Activated CD4-positive, alpha-beta T cell treated with anti-CD3 and anti-CD28 coated beads for 36 hours (primary cell): ENCODE results near the gene MOCS3. TPM values are rescaled to one million over a fixed set of nuclear protein-coding genes. Genes with fewer than 3 reads are reported as not detected.

Experiments used
- ATAC-seq: fragments of 200-7000 bp; cut with Tn5 transposase; one replicate; pipeline ENCODE4 v1.10.0; 2021; ENCODE audit warnings: mild to moderate bottlenecking, moderate library complexity
- CTCF ChIA-PET: fragments of 350-600 bp; sonication (Branson Sonifier 250); formaldehyde crosslinking; loops from one replicate; lab custom pipeline; 2021; ENCODE audit warnings: antibody characterized with exemption; lab: Charles Lee
- POLR2A ChIA-PET: fragments of 350-600 bp; sonication (Branson Sonifier 250); formaldehyde crosslinking; loops from one replicate; lab custom pipeline; 2021; ENCODE audit warnings: antibody characterized with exemption, inconsistent platforms; lab: Charles Lee
- DNase-seq: peaks from one replicate; pipeline ENCODE4 v3.0.0-alpha.2; 2020
- H3K27ac Mint-ChIP-seq: one replicate; pipeline ENCODE4 v1.8.0; 2021; ENCODE audit warnings: mixed read lengths
- H3K27me3 Mint-ChIP-seq: one replicate; pipeline ENCODE4 v1.8.0; 2021; ENCODE audit warnings: mixed read lengths
- H3K36me3 Mint-ChIP-seq: one replicate; pipeline ENCODE4 v1.8.0; 2021; ENCODE audit warnings: low read depth, mixed read lengths
- H3K4me1 Mint-ChIP-seq: one replicate; pipeline ENCODE4 v1.8.0; 2021; ENCODE audit warnings: mixed read lengths
- H3K4me3 Mint-ChIP-seq: one replicate; pipeline ENCODE4 v1.8.0; 2021; ENCODE audit warnings: mild to moderate bottlenecking, moderate library complexity, mixed read lengths
- H3K9me3 Mint-ChIP-seq: one replicate; pipeline ENCODE4 v1.8.0; 2021; ENCODE audit warnings: low read depth, mixed read lengths
- intact Hi-C, 2 experiments: fragments of 100-400 bp; cut with DNase I in 1 of 2; cut with micrococcal nuclease in 1 of 2; formaldehyde crosslinking; loops; one replicate each; pipeline versions ENCODE4 v1.14.2 to v1.15.1; 2022 to 2024; cut with DNase I, micrococcal nuclease
- total RNA-seq, 2 experiments: library from RNA; stranded (reverse); gene quantifications; one replicate each; pipeline ENCODE4 v1.2.3, GENCODE V29; 2021

The MOCS3 gene
- total RNA-seq, 2 experiments from 2014 or later: 3.1 to 3.8 TPM

DNA sequence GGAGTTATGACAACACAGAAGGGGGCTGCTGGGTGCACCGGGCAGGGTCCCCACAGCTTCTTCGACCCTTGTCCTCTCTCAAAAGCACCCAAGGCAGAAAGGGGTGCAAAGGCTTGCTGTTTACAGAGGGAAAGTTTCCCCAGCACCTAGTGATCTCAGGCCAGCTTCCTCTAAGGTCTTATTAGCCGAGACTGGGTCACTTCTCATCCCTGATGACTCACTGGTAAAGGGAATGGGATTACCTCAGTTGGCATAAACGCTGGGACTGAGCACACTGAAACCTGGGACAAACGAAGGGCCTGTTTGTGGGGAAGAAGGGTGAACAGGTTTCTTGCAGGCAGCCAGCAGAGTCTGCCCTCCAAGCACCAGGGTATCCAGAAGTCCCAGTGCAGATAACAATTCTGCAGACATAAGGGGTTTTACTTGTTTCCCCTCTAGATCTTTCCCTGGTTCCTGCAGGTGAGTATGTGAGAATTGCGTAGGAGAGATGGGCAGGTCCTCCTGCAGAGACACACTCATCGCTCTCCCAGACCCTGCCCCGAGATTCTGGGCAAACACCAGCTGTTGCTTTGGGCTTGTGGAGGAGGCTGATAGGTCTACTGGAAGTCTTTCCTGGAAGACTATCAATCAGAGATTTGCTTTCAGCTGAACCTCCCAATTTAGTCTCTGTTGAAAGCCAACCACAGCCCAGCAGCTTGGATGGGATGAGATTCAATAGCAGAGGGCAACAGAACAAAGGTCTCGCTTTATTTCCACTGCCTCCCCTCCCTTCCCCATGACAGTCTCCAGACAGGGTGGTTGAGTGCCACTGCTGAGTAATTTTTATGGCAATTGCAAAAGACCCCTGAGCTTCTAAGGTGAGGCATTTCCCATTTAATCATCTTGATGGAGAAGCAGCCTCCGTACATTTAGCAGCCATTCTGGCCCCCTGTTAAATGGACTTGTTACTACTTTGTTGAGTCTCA, 38.6 kb downstream of the MOCS3 start:
- no peaks in the 10 kb centered on the region for H3K9me3 Mint-ChIP-seq
- peaks cover 19% of the 10 kb centered on the region for H3K27me3 Mint-ChIP-seq
- CTCF ChIA-PET: interaction anchor here (1.0 to 2.0 kb wide), 5 partner anchors 10 to 329 kb away, joined by 3 to 9 read pairs (median 6); no protein-coding TSS in a partner anchor
- no peak overlapping the region for H3K4me3 Mint-ChIP-seq
- POLR2A ChIA-PET: no interaction called here
- peaks cover 3% of the 10 kb centered on the region for H3K4me1 Mint-ChIP-seq
- intact Hi-C loops: no loop called here
- DNase-seq: no peak
- ATAC-seq: no peak
- no peaks in the 10 kb centered on the region for H3K36me3 Mint-ChIP-seq
- H3K27ac Mint-ChIP-seq: no peak overlapping the region

DNA sequence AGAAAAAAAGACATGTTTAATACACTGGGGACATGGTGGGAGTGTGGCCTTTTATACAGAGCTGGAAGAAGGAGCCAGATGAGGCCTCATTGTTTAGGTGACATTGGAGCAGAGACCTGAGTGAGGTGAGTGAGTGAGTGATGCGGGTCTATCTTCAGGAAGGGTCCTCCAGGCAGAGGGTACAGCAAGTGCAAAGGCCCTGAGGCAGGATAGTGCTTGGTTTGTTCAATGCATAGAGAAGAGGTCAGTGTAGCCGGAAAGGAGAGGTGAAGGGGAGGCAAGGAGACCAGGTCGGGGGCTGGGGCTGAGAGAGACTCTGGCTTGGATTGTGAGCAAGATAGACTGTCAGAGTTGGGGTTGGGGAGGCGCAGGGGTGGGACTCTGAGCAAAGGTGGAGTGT, 40.7 kb downstream of the MOCS3 start:
- H3K9me3 Mint-ChIP-seq: no peaks in the 10 kb centered on the region
- intact Hi-C loops: no loop called here
- peaks cover 3% of the 10 kb centered on the region for H3K4me1 Mint-ChIP-seq
- H3K36me3 Mint-ChIP-seq: no peaks in the 10 kb centered on the region
- H3K27ac Mint-ChIP-seq: no peak overlapping the region
- no peak for ATAC-seq
- no peak overlapping the region for H3K4me3 Mint-ChIP-seq
- ChIA-PET POLR2A (no interaction called here), CTCF (interaction anchor here (0.8 kb wide), 1 partner anchor 12 kb away, joined by 3 read pairs; no protein-coding TSS in a partner anchor)
- no peak for DNase-seq
- H3K27me3 Mint-ChIP-seq: peaks cover 22% of the 10 kb centered on the region

DNA sequence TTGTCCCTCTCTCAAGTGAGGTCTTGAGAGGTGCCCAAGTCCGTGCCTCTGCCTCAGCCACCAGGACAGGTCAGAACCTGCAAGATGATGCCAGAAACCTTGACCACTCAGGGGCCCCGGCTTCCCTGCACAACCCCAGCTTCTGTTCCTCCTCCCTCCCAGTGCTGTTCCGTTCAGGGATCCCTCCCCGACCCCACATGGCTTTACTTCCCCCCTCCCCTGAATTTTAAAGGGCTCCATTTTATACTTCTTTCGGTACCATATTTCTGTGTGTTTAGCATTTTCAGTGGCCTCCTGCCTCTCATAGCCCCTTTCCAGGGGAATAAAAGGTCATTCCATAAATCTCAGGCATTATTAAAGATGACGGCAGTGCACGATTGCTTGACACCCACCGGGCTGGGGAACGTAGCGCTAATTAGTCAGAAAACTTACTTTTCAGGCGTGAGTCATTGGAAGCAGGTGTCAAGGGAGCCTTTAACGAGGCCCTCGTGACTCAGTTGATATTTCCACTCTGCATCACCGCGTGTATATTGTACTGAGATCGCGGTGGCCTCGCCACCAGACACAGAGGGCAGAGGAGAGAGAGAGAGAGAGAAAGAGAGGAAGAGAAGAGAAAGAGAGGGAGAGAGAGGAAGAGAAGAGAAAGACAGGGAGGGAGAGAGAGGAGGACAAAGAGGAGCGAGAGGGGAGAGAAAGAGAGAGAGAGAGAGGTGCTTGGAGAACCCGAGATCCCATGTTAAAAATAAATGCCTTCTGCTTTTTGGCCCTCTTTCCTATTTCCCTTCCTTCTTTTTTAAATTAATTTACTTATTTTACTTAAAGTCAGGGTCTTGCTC, 43.0 kb downstream of the MOCS3 start:
- no peak overlapping the region for H3K4me3 Mint-ChIP-seq
- no peaks in the 10 kb centered on the region for H3K9me3 Mint-ChIP-seq
- H3K36me3 Mint-ChIP-seq: no peaks in the 10 kb centered on the region
- no peak overlapping the region for H3K27ac Mint-ChIP-seq
- H3K4me1 Mint-ChIP-seq: peaks cover 3% of the 10 kb centered on the region
- peaks cover 22% of the 10 kb centered on the region for H3K27me3 Mint-ChIP-seq
- DNase-seq (peak; percentile 25), ATAC-seq (peak; percentile 51)
- POLR2A ChIA-PET: no interaction called here
- CTCF ChIA-PET: interaction anchor here (0.8 to 2.2 kb wide), 3 partner anchors 9 to 14 kb away, joined by 3 to 7 read pairs (median 3); no protein-coding TSS in a partner anchor
- intact Hi-C loops: no loop called here

DNA sequence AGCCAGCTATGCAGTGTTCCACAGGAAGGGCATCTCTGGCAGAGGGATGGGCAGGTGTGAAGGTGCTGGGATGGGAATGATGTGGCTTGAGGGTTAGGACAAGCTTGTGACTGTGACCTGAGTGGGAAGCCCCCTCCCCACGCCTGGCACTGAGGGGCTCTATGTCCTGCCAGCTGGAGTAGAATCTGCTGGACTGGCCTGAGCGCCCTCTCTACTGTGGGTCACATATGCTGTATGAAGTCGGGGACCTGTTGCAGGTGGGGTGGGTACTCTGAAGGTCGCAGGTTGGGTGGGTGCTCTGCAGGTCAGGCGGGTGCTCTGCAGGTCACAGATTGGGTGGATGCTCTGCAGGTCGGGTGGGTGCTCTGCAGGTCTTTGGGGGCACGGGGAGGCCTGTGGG, 44.0 kb downstream of the MOCS3 start:
- ChIA-PET CTCF (interaction anchor here (2.2 kb wide), 1 partner anchor 10 kb away, joined by 7 read pairs; no protein-coding TSS in a partner anchor), POLR2A (no interaction called here)
- intact Hi-C loops: no loop called here
- peaks cover 3% of the 10 kb centered on the region for H3K4me1 Mint-ChIP-seq
- H3K27ac Mint-ChIP-seq: no peak overlapping the region
- DNase-seq: no peak
- no peak overlapping the region for H3K4me3 Mint-ChIP-seq
- H3K27me3 Mint-ChIP-seq: peaks cover 22% of the 10 kb centered on the region
- H3K9me3 Mint-ChIP-seq: no peaks in the 10 kb centered on the region
- no peaks in the 10 kb centered on the region for H3K36me3 Mint-ChIP-seq
- ATAC-seq: no peak

DNA sequence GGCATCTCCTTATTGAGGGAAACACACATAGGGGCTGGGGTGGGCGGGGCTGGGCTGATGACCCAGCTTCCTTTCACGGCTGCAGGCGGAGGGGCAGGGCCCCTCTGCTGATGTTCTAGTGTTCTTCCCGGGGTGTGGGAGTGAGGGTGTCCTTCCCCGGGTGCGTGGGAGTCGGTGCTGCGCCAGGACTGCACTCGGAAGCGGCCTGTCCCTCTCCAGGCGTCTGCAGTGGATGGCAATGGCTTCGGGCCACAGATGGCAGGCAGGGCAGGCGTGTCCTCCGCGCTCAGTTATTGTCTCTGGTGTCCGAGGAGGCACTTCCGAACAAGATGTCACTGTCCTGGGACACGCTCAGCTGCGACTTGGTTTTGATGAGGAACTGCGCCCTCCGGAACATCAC, 45.1 kb downstream of the MOCS3 start:
- H3K27ac Mint-ChIP-seq: no peak overlapping the region
- peaks cover 19% of the 10 kb centered on the region for H3K27me3 Mint-ChIP-seq
- no peaks in the 10 kb centered on the region for H3K36me3 Mint-ChIP-seq
- H3K4me3 Mint-ChIP-seq: no peak overlapping the region
- POLR2A ChIA-PET: no interaction called here
- intact Hi-C loops: no loop called here
- no peaks in the 10 kb centered on the region for H3K9me3 Mint-ChIP-seq
- DNase-seq (no peak), ATAC-seq (no peak)
- CTCF ChIA-PET: interaction anchor here (2.2 kb wide), 1 partner anchor 11 kb away, joined by 7 read pairs; no protein-coding TSS in a partner anchor
- H3K4me1 Mint-ChIP-seq: peaks cover 3% of the 10 kb centered on the region

DNA sequence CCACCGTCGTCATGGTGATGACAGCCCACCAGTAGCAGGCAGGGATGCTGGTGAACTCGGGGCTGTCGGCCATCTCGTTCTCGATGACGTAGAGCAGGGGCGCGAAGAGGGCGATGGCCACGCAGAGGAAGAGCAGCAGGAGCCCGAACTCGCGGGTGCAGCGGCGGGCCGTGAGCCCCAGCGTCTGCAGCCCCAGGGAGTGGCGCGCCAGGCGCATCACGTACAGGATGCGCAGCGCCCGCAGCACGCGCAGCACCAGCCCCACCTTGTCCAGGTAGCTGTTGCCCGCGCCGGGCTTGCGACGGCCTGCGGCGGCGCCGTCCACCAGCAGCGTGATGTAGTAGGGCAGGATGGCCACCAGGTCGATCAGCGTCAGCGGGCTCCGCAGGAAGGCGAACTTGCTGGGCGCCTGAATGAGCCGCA, 45.7 kb downstream of the MOCS3 start:
- POLR2A ChIA-PET: no interaction called here
- no peak overlapping the region for H3K4me3 Mint-ChIP-seq

DNA sequence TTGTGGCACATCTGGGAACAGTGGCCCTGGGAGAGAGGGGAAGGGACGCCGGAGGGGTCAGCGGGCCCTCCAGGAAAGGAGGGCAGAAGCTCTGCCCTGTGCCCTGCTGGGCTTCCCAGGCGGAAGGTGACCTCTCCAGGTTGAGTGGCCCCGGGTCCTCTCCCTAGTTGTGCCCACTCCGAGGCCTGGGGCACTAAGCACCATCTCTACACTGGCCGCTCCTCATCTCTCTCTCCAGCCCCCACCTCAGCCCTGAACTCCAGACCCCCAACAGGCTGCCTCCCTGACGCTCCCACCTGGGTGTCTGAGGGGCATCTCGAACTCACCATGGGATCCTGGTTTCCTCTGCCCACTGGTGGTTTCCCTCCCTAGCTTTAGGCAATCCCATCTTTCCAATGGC, 46.2 kb downstream of the MOCS3 start:
- Mint-ChIP-seq H3K36me3 (no peaks in the 10 kb centered on the region), H3K27ac (no peak overlapping the region), H3K27me3 (peaks cover 12% of the 10 kb centered on the region), H3K4me3 (no peak overlapping the region), H3K9me3 (no peaks in the 10 kb centered on the region), H3K4me1 (peaks cover 3% of the 10 kb centered on the region)
- ATAC-seq (no peak), DNase-seq (no peak)
- ChIA-PET POLR2A (no interaction called here), CTCF (interaction anchor here (0.6 kb wide), 1 partner anchor 17 kb away, joined by 3 read pairs; no protein-coding TSS in a partner anchor)
- intact Hi-C loops: no loop called here

More for the DNA sequence above, 45.7 kb downstream of the MOCS3 start:
- no peak for DNase-seq
- CTCF ChIA-PET: interaction anchor here (0.6 kb wide), 1 partner anchor 16 kb away, joined by 3 read pairs; no protein-coding TSS in a partner anchor
- Mint-ChIP-seq H3K4me1 (peaks cover 3% of the 10 kb centered on the region), H3K9me3 (no peaks in the 10 kb centered on the region), H3K27me3 (peaks cover 14% of the 10 kb centered on the region), H3K36me3 (no peaks in the 10 kb centered on the region), H3K27ac (no peak overlapping the region)
- intact Hi-C loops: no loop called here
- ATAC-seq: no peak

DNA sequence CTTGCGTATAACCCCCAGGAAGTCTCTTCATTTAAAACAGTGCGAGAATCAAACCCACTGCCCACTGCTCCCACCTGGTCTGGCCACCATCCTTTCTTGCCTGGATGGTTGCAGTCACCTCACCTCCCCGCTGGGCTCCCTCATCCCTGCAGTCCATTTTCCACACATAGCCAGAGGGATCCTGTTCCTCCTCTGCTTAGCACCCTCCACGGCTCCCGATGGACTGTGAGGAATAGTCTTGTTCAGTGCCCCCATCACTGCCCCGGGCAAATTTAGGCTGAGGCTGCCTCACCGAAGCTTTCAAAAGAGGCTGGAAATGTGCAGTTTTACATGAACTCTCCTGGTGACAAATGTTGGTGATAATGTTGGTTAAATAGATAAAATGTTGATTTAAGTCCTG, 46.6 kb downstream of the MOCS3 start:
- ATAC-seq: no peak
- Mint-ChIP-seq H3K27ac (no peak overlapping the region), H3K9me3 (no peaks in the 10 kb centered on the region), H3K27me3 (peaks cover 12% of the 10 kb centered on the region), H3K4me1 (peaks cover 3% of the 10 kb centered on the region), H3K36me3 (no peaks in the 10 kb centered on the region), H3K4me3 (no peak overlapping the region)
- ChIA-PET POLR2A (no interaction called here), CTCF (no interaction called here)
- no peak for DNase-seq
- intact Hi-C loops: no loop called here

DNA sequence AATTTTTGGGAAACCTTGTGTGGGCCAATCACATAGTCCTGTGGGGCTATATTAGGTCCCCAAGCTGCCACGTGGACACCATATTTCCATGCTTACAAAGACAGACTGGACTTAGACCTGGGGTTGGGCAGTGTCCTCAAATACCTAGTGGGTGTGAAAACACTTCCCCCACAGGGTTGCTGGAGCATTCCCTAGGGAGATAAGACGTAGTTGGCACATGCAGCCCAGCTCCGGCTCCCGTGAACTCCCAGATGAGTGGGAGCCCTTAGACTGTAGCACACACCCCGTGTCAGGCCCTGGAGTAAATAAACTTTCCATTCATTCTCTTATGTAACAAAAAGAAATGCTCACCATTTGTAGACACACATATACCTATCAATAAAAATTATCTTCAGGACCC, 50.1 kb downstream of the MOCS3 start:
- ChIA-PET CTCF (interaction anchor here (0.6 to 0.9 kb wide), 2 partner anchors 21 to 29 kb away, joined by 3 to 4 read pairs; no protein-coding TSS in a partner anchor), POLR2A (no interaction called here)

DNA sequence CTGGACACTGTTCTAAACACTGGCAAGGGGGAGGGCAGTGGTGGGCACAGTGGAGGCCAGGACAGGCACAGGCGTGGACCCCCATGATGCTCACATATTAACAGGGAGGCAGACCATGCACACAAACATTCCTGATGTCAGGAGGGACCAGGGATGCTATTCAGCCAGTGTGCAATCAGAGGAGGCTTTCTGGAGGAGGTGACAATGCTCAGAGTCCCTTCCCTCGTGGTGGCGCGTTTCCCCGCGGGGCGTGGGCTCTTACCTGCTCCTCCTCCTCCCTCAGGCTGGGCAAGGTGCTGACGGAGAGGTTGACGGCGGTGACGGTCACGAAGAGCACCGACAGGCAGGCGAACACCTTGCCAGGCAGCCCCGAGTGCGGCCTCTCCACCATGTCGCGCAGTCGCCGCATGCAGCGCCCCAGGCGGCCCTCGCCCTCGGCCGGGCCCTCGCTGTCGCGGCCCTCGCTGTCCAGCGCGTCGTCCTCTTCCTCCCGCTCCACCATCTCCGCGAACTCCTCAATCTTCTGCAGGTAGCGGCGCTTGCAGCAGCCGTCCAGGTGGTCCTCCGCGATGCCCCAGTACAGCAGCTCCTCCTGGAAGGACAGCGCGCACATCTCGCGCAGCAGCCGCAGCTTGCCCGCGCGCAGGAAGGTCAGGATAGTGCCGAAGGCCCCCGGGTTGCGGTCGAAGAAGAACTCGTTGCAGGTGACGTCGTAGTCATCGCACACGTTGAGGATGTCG, 50.9 kb downstream of the MOCS3 start:
- Mint-ChIP-seq H3K4me3 (no peak overlapping the region), H3K9me3 (no peaks in the 10 kb centered on the region), H3K27ac (no peak overlapping the region), H3K4me1 (no peaks in the 10 kb centered on the region), H3K36me3 (no peaks in the 10 kb centered on the region), H3K27me3 (peaks cover 7% of the 10 kb centered on the region)
- DNase-seq: no peak
- intact Hi-C loops: no loop called here
- ChIA-PET CTCF (interaction anchor here (0.7 kb wide), 2 partner anchors 10 to 17 kb away, joined by 3 to 5 read pairs; no protein-coding TSS in a partner anchor), POLR2A (no interaction called here)
- no peak for ATAC-seq

More for the DNA sequence above, 50.1 kb downstream of the MOCS3 start:
- no peaks in the 10 kb centered on the region for H3K9me3 Mint-ChIP-seq
- no peak for ATAC-seq
- intact Hi-C loops: no loop called here
- DNase-seq: no peak
- no peaks in the 10 kb centered on the region for H3K4me1 Mint-ChIP-seq
- H3K36me3 Mint-ChIP-seq: no peaks in the 10 kb centered on the region
- H3K27ac Mint-ChIP-seq: no peak overlapping the region
- H3K27me3 Mint-ChIP-seq: peaks cover 4% of the 10 kb centered on the region
- H3K4me3 Mint-ChIP-seq: no peak overlapping the region
